ENCODE data around the gene CHD9NB.
"Not testable (repeated sequence)": the region's sequence is repeated elsewhere in the genome, so short reads cannot be mapped to it uniquely, and the experiment has no call there.

CHD9NB gene

DNA sequence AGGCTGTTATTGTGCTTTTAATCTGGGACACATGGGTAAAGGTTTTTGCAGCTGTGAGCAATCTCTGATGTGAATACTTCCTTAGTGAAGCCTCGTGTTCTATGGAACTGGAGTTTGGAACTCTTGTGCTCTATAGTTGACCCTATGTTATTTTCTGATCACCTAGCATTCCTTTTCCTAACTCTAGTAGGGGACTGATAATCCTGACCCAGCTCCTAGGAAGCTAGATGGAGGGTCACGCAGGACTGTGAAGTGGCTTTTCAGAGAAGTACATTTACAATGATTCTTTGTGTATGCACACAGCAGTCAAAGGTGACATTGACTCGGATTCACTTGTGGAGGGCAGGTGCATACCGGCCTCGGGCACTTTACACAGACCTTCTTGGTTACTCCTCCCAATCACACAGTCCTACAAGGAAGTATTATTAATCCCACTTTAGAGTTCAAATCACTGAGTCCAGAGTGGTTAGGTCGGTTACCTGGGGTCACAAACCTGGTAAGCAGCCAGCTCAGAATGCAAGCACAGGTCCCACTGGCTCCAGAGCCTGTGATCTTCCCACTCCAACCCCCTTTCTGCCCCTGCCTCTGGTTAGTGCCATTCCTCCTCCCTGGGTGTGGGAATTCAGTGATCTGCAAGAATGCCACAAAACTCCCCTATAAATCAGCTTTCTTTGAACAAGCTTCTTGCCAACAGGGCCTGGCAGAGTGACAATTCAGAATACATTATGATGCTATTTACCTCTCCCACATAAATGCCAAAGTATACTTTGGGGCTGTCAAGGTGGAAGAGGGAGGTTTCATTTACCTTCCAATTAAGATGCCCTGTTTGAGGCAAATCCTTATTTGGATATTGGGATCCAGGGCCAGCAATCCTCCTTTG lies 7.1 kb downstream of the CHD9NB start:
- no peak for TF ChIP-seq ZNF274 (IDR thresholded peaks at IDR 0.05; ENCODE audit: low read depth, low read length)
- no peak for TF ChIP-seq SUZ12 (IDR thresholded peaks at IDR 0.05; ENCODE audit: extremely low read depth, insufficient read depth, insufficient read length)
- TF ChIP-seq YY1 (IDR thresholded peaks at IDR 0.05; ENCODE audit: insufficient read depth, insufficient read length): no peak
- Histone ChIP-seq H3K36me3 (ENCODE audit: insufficient read depth, insufficient read length, low read length) (no peaks in the 10 kb centered on the region), H3K4me3 (ENCODE audit: insufficient read length, low read depth) (no peak overlapping the region)

GRCh38 chr16:53043986-53044601 lies 8.6 kb downstream of the CHD9NB start:
- Histone ChIP-seq H3K4me3 (ENCODE audit: insufficient read length, low read depth) (peak overlapping the region; percentile 55), H3K9ac (ENCODE audit: insufficient read length, low read depth) (peak overlapping the region; percentile 79), H3K9me3 (ENCODE audit: insufficient read depth, low read length) (peaks cover 17% of the 10 kb centered on the region), H3K27me3 (ENCODE audit: insufficient read depth, insufficient read length) (peaks cover 3% of the 10 kb centered on the region), H3K4me1 (ENCODE audit: insufficient read depth, insufficient read length) (peaks cover 4% of the 10 kb centered on the region), H3K36me3 (ENCODE audit: insufficient read depth, insufficient read length, low read length) (no peaks in the 10 kb centered on the region)
- TF ChIP-seq YY1 (IDR thresholded peaks at IDR 0.05; ENCODE audit: insufficient read depth, insufficient read length): no peak
- TF ChIP-seq ZNF274 (IDR thresholded peaks at IDR 0.05; ENCODE audit: low read depth, low read length): no peak
- TF ChIP-seq SUZ12 (IDR thresholded peaks at IDR 0.05; ENCODE audit: extremely low read depth, insufficient read depth, insufficient read length): no peak
- DNase-seq (ENCODE audit: low read depth, low spot score): peak; percentile 87

More for the DNA sequence above, 7.1 kb downstream of the CHD9NB start:
- Histone ChIP-seq H3K4me1 (ENCODE audit: insufficient read depth, insufficient read length) (peaks cover 4% of the 10 kb centered on the region), H3K9ac (ENCODE audit: insufficient read length, low read depth) (no peak overlapping the region), H3K27me3 (ENCODE audit: insufficient read depth, insufficient read length) (peaks cover 3% of the 10 kb centered on the region), H3K9me3 (ENCODE audit: insufficient read depth, low read length) (peaks cover 4% of the 10 kb centered on the region)
- no peak for DNase-seq (ENCODE audit: low read depth, low spot score)

DNA sequence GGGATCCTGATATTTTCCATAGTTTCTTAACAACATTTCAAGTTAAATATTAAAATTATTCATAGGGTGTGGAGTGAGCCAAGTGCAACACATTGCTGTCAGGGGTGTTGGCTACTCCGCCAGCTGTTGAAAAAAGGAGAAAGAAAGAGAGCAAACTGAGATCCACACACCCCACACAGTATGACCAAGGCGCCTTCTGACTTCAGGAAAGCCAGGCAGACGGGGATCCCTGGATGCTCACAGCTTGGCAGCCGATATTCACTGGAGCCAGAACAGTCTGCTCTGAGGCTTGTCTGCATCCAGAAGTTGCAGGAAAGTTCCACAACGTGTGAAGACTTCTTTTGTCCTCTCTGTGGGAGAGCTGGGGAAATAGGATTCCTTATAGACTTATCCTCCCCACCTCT lies 9.3 kb downstream of the CHD9NB start:
- Histone ChIP-seq H3K4me3 (ENCODE audit: insufficient read length, low read depth) (peak overlapping the region; percentile 55), H3K9ac (ENCODE audit: insufficient read length, low read depth) (peak overlapping the region; percentile 79)
- DNase-seq (ENCODE audit: low read depth, low spot score): no peak

DNA sequence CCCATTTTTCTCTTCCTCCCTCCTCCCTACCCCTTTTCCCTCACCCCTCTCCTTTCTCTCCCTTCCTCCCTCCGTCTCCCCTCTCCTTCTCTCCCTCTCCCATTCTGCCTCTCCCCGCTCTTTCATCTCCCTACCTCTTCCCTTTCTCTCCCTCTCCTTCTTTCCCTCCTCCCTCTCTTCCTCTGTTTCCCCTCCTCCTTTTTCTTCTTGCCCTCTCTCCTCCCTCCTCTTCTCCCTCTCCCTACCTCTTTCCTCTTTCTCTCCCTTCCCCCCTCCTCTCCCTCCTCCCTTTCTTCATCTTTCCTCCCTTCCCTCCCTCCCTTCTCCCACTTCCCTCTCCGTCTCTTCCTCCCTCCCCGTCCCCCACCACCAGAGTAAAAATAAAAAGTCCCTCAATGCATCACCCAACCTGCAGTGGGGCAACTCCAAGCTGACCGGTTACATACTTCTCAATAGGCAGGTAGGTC lies 10.4 kb downstream of the CHD9NB start:
- DNase-seq (ENCODE audit: low read depth, low spot score): no peak
- no peak for TF ChIP-seq ZNF274 (IDR thresholded peaks at IDR 0.05; ENCODE audit: low read depth, low read length)
- TF ChIP-seq YY1 (IDR thresholded peaks at IDR 0.05; ENCODE audit: insufficient read depth, insufficient read length): no peak
- TF ChIP-seq SUZ12 (IDR thresholded peaks at IDR 0.05; ENCODE audit: extremely low read depth, insufficient read depth, insufficient read length): no peak
- peaks cover 4% of the 10 kb centered on the region for H3K4me1 ChIP-seq (ENCODE audit: insufficient read depth, insufficient read length)
- H3K9ac ChIP-seq (ENCODE audit: insufficient read length, low read depth): peak overlapping the region; percentile 79
- H3K9me3 ChIP-seq (ENCODE audit: insufficient read depth, low read length): peaks cover 17% of the 10 kb centered on the region
- no peaks in the 10 kb centered on the region for H3K36me3 ChIP-seq (ENCODE audit: insufficient read depth, insufficient read length, low read length)
- H3K27me3 ChIP-seq (ENCODE audit: insufficient read depth, insufficient read length): peaks cover 3% of the 10 kb centered on the region
- peak overlapping the region; percentile 55 for H3K4me3 ChIP-seq (ENCODE audit: insufficient read length, low read depth)

More for the DNA sequence above, 9.3 kb downstream of the CHD9NB start:
- H3K36me3 ChIP-seq (ENCODE audit: insufficient read depth, insufficient read length, low read length): no peaks in the 10 kb centered on the region
- peaks cover 3% of the 10 kb centered on the region for H3K27me3 ChIP-seq (ENCODE audit: insufficient read depth, insufficient read length)
- TF ChIP-seq SUZ12 (IDR thresholded peaks at IDR 0.05; ENCODE audit: extremely low read depth, insufficient read depth, insufficient read length) (no peak), YY1 (IDR thresholded peaks at IDR 0.05; ENCODE audit: insufficient read depth, insufficient read length) (no peak), ZNF274 (IDR thresholded peaks at IDR 0.05; ENCODE audit: low read depth, low read length) (no peak)
- H3K4me1 ChIP-seq (ENCODE audit: insufficient read depth, insufficient read length): peaks cover 4% of the 10 kb centered on the region
- peaks cover 17% of the 10 kb centered on the region for H3K9me3 ChIP-seq (ENCODE audit: insufficient read depth, low read length)

DNA sequence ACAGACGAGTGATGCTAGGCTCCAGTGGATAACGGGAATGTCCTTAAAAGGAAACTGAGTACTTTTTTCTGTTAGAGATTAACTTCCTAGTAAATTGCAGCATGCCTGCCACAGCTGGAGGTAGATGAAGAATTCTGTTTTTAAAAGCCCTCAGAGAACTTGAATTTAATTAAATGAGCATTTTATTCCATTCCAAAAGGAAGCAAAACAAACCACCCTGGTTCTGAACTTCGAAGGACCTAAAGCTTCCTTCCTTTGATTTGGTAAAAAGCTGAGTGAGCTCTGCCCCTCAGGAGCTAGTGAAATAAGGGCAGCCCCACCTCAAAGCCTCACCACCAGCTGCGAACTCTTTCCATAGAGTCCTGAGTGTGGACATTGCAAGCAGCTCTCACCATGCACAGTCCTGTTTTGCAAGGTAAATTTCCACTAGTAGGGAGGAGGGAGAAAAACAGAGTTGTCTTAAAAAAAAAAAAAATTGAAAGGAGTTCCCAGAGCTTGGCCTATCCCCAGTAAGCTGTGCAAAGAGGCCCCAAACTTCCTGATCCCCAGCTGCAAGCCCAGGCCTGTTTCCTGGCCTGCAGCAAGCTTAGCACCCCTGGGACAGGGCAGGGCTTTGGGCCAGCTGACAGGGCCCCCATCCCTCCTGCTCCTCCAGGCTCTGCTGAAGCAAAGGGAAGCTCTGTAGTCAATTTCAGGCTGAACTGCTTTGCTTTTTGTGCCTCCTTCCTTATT lies 11.2 kb downstream of the CHD9NB start:
- TF ChIP-seq SUZ12 (IDR thresholded peaks at IDR 0.05; ENCODE audit: extremely low read depth, insufficient read depth, insufficient read length) (no peak), YY1 (IDR thresholded peaks at IDR 0.05; ENCODE audit: insufficient read depth, insufficient read length) (no peak), ZNF274 (IDR thresholded peaks at IDR 0.05; ENCODE audit: low read depth, low read length) (no peak)

DNA sequence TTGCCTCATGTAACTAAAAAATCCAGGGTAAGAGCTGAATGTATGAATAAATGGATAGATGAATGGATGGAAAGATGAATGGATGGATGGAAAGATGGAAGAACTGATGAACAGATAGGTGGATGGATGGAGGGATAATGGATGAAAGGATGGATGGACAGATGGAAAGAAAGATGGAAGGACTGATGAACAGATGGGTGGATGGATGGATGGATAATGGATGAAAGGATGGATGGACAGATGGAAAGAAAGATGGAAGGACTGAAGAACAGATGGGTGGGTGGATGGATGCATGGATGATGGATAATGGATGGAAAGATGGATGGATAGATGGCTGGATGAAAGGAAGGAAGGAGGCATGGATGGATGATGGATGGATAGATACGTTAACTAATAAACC lies 11.9 kb downstream of the CHD9NB start:
- H3K36me3 ChIP-seq (ENCODE audit: insufficient read depth, insufficient read length, low read length): no peaks in the 10 kb centered on the region
- H3K9ac ChIP-seq (ENCODE audit: insufficient read length, low read depth): no peak overlapping the region
- peaks cover 17% of the 10 kb centered on the region for H3K9me3 ChIP-seq (ENCODE audit: insufficient read depth, low read length)
- H3K4me3 ChIP-seq (ENCODE audit: insufficient read length, low read depth): no peak overlapping the region
- no peaks in the 10 kb centered on the region for H3K27me3 ChIP-seq (ENCODE audit: insufficient read depth, insufficient read length)
- TF ChIP-seq SUZ12 (IDR thresholded peaks at IDR 0.05; ENCODE audit: extremely low read depth, insufficient read depth, insufficient read length): no peak
- TF ChIP-seq ZNF274 (IDR thresholded peaks at IDR 0.05; ENCODE audit: low read depth, low read length): no peak
- TF ChIP-seq YY1 (IDR thresholded peaks at IDR 0.05; ENCODE audit: insufficient read depth, insufficient read length): no peak
- peaks cover 4% of the 10 kb centered on the region for H3K4me1 ChIP-seq (ENCODE audit: insufficient read depth, insufficient read length)
- no peak for DNase-seq (ENCODE audit: low read depth, low spot score)

More for the DNA sequence above, 11.2 kb downstream of the CHD9NB start:
- Histone ChIP-seq H3K36me3 (ENCODE audit: insufficient read depth, insufficient read length, low read length) (no peaks in the 10 kb centered on the region), H3K9me3 (ENCODE audit: insufficient read depth, low read length) (peaks cover 17% of the 10 kb centered on the region), H3K4me1 (ENCODE audit: insufficient read depth, insufficient read length) (peaks cover 4% of the 10 kb centered on the region), H3K9ac (ENCODE audit: insufficient read length, low read depth) (peak overlapping the region; percentile 47), H3K4me3 (ENCODE audit: insufficient read length, low read depth) (peak overlapping the region; percentile 38), H3K27me3 (ENCODE audit: insufficient read depth, insufficient read length) (no peaks in the 10 kb centered on the region)
- peak; percentile 88 for DNase-seq (ENCODE audit: low read depth, low spot score)

GRCh38 chr16:53036711-53037110 lies 16.0 kb downstream of the CHD9NB start:
- H3K4me3 ChIP-seq (ENCODE audit: insufficient read length, low read depth); H3K27me3 ChIP-seq (ENCODE audit: insufficient read depth, insufficient read length); DNase-seq (ENCODE audit: low read depth, low spot score); H3K4me1 ChIP-seq (ENCODE audit: insufficient read depth, insufficient read length); H3K36me3 ChIP-seq (ENCODE audit: insufficient read depth, insufficient read length, low read length); H3K9ac ChIP-seq (ENCODE audit: insufficient read length, low read depth): not testable (repeated sequence)
- peaks cover 35% of the 10 kb centered on the region for H3K9me3 ChIP-seq (ENCODE audit: insufficient read depth, low read length)

All from NT2/D1 (cell line).